GM19328 (cell line): ENCODE data around the gene MAML1.
A peak's percentile ranks its signal among the peaks of the same experiment; 100 is the strongest.

Experiments
- ATAC-seq: cut with Tn5 transposase; IDR thresholded peaks from one replicate; pipeline ENCODE4 v1.9.1; 2021; ENCODE audit warnings: mild to moderate bottlenecking, moderate library complexity; ENCODE audit not compliant: unreplicated experiment

Gene MAML1

DNA sequence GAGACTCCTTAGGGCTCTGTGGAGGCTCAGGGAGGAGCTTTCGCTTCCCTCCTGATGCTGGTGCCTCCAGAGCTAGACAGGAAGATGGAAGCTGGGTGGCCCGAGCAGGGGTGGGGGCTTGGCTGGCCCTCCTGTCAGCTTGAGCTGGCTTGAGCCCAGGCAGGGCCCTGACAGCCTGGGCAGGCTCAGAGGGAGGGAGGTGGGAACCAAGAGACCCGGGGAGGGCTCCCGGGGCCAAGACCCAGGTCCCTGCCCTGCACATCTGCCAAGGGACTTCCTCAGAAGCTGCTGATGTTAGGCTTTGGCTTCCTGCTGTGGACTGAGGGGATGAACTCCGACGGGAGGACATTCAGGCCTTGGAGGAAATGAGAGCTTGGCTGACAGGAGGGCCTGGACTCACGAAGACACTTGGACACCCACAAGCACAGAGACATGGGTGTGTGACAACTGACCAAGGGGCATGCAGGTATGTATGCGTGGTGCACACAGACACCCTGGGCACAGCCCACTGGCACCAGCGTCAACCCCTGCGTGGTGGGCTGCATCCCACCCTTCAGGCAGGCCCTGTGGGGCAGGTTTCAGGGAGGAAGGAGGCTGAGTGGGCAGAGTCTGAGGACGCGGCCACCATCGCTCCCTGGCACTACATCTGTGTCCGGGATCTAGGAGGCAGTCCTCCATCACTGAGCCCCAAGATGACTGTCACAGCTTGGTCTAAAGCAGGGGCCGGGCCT is 59.4 kb downstream of the MAML1 start:
- no peak for ATAC-seq

DNA sequence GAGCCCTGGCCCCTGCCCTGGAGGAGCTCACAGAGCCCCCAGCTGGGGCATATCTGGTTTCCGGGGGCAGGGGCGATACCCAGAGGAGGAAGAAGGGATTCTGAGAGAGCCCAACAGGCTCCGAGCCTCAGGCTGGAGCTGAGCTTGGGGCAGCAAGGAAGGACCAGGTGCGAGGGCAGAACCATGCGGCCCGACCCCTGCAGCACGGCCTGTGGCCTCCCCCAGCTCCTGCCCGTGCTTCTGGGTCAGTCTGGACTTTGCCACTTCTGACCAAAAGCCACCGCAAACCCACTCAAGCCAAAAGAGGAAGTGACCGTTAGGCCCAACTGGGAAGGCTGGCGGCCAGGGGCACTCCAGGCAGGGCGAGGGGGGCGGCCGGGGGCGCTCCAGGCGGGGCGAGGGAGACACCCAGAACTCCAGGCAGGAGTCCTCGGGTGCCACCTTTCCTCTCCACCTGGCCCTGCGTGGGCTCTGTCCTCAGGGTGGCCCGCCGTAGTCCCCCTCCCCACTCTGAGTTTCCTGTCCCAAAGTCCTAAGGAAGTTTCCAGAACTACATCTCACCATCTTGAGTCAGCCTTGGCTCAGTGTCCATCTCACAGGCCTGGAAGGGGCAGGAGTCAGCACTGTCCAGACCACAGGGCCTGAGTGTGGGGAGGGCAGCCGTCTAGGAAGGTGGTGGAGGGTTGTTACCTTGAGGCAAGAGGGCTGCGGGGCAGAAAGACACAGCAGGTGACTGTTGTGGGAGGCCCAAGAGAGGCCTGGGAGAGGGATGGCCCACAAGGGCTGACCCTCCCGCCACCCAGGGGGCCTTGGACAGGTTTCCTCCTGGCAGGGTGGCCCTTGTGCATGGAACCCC is 60.2 kb downstream of the MAML1 start:
- ATAC-seq: no peak

DNA sequence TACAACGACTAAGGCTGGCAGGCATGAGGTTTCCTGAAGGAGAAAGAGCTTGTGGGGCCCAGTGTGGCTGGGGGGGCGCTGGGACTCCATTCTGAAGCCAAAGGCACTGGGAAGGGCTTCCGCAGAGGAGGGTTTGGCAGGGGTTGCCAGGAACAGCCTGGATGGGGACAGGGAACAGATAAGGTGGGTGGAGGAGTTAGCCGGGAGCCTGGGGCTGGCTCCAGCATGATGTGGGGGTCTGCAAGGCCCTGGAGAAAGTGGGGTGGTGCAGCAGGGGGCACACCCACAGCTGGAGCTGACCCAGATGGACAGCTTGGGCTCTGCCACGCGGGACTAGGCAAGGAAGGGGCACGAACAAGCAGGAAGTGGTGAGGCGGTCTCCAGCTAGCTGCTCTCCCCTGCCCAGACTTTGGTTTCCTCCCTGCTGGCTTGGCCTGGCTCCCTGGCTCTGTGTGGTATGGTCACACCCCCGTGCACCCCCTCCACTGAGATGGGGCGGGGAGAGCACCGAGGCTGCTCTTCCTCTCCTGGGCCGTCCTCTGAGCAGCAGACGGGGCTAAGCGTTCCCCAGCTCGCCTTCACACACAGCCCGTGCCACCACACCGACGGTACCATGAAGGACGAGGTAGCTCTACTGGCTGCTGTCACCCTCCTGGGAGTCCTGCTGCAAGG is 61.0 kb downstream of the MAML1 start, which contains the start of gene LTC4S:
LTC4S (plus strand) TSS at position 519 of the 672 bp plus-strand sequence; CDS start at position 614, 95 bp downstream.
- no peak for ATAC-seq

DNA sequence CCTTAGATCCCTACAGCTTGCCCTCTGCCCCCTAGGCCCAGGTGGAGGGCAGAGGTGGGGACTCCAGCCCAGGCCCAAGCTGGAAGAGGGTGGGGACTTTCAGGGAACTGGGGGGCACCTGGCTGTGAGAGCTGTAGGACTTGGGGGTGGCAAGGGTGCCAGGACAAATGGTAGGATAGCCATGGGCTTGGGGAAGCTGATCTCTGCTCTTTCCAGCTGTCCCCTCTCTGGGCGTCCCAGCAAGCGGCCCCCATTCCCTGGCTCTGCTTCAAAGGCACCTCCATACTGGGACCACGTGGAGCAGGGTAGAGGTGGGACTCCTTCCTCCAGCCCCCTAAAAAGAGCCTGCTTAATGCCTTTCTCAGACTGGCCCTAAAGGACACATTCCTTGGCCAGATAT is 61.5 kb downstream of the MAML1 start:
- ATAC-seq: no peak

DNA sequence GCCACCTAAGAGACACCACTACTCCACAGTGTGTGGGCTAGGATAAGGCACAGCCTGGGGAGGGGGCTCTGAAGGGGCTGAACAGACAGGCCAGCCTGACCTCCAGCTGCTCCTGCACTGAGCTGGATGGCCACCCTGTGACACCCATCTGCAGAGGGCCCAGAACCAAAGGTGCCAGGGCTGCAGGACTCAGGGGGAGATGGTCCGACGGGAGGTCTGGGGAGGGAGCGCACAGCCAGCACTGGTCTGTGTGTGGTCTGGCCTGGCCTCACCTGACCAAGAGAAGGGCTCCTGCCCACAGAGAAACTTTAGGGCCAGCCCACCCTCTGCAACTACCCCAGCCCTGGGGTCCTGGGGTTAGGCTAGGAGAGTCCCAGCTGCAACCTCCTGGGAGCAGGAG is 62.0 kb downstream of the MAML1 start:
- no peak for ATAC-seq

DNA sequence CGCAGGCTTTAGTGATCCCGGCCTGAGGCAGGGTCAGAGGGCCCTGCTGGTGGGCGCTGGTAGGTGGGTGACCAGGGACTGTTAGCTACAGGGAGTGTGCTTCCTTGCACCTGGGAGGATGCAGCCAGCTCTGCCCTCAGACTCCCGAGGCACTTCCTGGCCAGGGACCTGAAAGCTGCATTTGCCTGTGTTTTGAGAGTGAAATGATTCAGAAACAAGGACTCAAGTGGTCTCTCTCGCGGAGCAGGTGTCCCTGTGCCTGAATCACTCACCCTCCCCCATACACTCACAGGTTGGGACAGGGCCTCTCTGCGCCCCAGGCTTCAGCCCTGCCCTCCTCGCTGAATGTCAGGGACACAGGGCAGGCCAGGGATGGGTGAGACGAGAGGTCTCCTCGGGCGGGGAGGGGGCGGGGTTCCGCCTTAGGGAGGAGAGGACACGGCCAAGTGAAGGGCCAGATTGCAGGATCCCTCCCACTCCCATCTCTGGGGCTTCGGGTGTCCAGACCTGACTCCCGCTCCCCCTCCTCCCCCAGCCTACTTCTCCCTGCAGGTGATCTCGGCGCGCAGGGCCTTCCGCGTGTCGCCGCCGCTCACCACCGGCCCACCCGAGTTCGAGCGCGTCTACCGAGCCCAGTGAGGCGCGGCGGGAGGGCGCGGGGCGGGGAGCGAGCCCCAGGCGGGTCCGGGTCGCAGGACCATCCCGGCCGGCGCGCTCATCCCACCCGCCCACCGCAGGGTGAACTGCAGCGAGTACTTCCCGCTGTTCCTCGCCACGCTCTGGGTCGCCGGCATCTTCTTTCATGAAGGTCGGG is 62.6 kb downstream of the MAML1 start:
- ATAC-seq: no peak

DNA sequence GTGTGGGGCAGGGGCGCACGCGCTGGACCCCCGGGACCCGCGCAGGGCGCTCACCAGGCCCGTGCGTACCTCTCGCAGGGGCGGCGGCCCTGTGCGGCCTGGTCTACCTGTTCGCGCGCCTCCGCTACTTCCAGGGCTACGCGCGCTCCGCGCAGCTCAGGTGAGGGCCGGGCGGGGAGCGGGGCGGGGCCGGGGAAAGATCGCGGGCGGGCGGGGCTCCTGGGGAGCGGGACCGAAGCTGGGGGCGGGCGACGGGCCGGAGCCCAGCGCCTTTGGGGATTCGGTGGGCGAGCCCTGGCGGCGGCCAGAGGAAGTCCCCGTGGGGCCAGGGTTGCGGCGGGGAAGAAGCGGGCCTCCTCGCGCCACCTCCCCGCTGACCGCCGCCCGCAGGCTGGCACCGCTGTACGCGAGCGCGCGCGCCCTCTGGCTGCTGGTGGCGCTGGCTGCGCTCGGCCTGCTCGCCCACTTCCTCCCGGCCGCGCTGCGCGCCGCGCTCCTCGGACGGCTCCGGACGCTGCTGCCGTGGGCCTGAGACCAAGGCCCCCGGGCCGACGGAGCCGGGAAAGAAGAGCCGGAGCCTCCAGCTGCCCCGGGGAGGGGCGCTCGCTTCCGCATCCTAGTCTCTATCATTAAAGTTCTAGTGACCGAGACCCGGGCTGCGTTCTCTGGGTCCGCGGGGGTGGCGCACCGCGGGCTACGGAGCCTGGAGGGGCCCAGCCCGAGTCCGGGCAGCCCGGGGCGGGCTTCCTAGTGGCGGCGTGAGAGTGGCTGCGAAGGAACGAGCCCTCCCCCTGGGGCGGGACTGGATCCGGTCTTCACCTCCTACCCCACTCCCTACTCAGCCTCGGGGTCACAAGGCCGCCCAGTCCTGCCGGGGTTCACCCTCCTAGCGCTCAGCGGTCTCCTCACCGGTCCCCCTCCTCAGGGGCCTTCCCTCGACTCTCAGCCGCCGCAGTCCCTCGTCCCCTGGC is 63.5 kb downstream of the MAML1 start:
- ATAC-seq: peak; percentile 68

DNA sequence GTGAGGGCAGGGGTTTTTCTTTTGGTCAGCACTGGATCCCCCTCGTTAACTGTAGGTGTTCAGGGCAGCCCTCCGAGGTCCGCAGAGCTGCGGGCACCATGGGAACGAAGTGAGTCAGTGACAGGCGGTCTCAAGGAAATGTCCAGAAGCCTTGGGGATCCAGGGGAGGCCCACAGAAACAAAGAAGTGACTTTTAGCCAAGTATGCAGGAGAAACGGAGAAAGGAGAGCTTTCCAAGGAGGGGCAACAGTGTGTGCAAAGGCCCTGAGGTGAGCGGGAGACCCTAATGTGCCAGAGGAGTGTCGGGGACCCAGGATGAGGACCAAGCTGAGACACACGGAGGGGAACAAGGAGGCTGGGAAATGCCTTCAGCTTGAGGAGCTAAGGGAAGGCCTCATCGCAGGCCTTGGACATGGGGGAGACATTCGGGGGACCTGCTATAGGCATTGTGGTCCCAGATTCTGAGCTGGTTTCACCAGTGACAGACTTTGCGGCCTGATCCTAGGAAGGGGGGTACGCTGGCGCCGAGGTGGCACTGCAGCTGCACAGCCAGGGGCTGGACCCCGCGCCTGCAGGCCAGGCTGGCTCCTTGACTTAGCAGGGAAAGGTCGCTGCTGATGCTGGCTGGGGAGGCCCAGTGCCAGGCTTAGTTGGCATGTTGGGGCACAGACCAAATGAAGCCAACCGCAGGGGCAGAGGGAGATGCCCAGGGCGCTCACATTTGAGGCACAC is 64.4 kb downstream of the MAML1 start:
- ATAC-seq: no peak

DNA sequence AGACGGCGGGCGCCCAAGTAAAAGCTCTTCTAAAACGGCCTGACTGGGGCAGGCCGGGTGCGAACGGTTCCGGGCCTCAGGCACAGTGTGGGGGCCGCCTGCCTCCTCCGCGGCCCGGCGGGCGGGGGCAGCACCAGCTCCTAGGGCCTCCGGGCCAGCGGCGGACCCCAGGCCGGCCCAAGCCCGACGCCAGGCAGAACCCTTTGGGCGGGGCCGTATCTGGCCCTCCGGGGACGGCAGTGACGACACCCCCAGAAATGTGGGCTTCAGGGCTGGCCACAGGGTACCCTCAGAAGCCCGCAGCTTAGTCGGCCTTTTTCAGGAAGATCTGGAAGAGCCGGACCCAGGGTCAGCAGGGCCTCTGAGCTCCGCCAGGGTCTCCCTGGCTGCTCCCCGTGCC is 65.1 kb downstream of the MAML1 start:
- ATAC-seq: no peak

DNA sequence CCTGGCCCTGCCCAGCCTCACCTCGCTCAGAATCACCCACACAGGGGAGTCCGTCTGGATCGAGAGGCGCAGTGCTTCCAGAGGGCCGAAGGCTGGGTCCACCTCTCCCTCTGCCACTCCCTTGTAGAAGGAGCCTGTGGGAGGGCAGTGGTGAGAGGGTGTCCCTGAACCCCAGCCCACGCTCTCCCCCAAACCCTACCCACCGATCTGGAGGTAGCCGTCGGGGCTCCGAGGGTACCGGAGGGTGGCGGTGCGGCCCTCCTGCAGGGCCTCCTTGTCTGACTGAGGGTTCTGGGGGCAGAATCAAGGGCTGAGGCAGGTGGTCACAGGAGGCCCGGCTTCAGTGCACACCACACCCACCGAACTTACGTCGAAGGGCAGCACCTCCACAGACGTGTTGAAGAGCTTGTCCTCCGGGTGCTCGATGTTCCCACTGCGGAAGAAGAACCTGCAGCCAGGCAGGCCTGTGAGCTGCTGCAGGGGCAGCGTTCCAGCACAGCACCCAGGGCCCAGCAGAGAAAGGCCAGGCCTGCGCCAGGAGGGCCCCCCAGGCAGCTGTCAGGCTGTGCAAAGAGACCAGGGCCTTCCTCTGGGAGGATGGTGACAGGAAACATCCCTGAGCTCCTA is 65.6 kb downstream of the MAML1 start:
- ATAC-seq: no peak

DNA sequence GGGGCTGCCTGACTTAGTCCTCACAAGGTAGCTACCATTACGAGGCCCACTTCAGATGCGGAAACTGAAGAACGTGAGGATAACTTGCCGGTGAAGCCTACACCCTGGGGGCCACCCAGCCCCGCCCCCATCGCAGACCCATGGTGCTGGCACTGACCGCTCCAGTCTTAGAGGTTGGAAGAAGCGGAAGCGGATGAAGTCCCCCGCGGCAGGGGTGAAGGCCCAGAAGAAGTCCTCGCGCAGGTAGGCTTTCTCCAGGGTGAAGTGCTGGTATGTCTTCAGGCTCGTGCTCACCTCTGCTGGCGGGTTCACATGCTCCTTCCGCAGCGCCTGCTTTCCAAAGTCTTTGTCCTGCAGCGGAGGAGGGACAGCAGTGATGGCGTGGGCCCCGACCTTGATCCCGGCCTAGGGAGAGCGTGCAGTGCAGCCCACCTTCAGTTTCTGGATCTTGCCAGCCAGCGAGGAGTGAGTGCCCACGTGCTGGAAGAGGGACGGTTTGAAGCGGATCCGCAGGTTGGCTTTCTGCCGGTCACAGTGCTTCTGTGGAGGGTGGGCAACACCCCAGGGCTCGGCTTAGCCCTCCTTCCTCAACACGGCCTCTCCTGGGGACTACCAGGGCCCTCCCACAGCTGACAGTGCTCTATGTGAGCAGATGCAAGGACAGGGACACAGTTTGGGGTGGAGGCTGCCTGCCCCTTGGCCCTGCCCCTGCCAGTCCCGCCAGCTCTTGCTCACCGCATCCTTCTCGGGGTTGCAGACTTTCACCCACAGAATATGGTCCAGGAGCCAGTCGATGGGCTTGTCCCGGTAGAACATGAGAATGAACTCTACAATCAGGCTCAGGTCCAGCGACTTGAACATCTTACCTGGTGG is 66.4 kb downstream of the MAML1 start:
- no peak for ATAC-seq

DNA sequence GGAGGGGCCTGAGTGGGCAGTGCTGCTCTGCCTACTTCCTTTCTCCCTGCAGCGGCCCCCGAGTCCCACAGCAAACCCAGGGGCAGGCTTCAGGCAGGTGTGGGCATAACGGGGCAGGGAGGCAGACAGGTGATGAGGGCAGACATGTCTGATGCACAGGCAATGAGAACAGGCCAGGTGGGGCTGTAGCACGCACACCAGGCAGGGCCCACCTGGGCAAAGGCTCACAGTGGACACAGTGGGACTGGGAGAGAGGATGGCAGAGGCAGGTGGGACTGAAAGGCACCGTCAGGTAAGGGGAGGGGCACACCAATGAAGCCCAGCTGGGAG is 67.0 kb downstream of the MAML1 start:
- ATAC-seq: no peak

DNA sequence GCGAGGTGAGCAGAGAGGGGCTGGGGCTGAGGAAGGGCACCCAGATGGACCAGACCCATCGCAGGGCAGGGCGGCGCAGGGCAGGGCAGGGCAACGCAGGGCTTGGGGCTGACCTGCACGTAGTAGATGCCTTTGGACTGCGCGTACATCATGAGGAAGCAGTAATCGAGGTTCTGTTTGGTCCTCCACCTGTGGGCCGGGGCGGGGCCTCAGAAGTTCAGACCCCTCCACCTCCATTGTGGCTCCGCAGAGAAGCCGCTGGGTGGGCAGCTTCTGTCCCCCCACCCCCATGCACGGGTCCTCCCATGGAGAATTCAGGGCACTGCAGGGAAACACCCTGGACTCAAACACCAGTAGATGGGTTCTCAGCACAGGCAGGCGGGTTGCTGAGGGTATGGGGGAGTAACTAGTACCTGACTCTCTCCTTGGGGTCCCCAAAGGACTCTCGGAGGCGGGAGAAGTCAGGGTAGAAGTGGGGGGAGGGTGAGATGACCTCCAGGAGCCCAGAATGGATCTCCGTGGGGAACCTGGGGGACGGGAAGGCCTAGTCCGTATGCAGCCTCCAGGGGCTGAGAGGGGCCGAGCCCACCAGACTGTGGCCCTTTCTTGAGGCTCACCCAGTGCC is 67.6 kb downstream of the MAML1 start:
- no peak for ATAC-seq

DNA sequence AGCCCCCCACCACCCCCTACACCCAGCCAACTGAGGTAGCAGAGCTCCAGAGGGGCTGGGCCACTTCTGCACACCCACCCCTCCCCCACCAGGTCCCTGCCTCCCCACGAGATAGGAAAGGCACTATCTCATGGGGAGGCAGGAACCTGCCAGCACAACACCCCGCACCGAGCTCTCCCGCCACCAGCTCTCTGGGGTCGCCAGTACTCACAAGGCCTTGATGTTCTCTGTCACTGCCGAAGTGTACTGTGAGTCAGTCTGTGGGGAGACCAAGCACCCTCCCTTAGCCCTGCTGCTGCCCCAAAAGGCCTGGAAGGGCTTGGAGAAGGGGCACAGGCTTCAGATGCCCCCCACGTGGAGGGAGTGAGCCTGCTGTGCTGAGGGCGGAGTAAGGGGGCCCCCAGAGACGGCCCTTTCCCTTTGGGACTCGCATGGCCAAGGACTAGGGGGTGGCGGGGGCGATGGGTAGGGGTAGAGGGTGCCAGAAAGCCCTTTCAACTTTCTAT is 68.1 kb downstream of the MAML1 start:
- ATAC-seq: no peak

DNA sequence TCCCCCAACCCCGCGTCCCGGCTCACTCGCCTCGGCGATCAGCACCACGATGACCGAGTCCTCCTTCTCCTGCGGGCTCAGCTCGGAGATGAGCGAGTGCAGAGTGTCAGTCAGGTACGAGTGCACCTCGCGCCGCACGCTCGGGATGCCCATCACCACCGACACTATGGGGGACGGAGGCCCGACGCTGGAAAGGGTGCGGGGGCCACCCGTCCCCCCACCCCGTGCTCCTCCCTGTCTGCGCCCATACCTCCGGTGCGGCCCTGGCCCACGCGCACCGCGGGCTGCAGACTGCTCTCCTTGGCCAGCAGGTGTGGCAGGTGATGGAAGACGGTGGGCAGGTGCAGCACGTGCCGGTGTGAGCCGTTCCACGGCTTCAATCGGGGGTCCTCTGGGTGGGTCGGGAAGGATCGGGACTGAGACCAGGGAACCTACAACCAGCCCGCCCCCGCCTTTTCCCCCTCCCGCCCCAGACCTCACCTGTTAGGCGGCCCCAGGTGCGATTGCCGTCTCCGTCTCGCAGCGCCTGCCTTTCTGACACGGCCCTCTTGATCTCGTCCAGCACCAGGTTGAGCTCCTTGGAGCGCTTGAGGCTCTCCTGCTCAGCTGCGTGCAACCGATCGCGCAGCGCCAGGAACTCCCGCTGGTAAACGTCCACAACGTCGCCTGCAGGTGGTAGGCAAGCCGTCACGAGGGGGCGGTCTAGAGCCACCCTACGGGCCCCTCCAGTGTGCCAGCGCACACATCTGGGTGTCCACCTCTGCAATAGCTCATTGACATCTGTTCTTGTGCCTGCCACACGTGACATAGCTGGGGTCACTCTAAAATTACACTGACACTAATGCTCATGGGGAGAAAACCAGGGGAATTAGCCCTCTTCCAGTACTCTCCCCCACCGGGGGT is 68.9 kb downstream of the MAML1 start:
- no peak for ATAC-seq
